ENCODE data around the gene RNF168. TPM values are rescaled to one million over a fixed set of nuclear protein-coding genes. Genes with fewer than 3 reads are reported as not detected.

RNF168 gene
- polyA plus RNA-seq, 1 experiment: 4.1 TPM

GRCh38 chr3:196419386-196419785 is 84.2 kb downstream of the RNF168 start:
- Histone ChIP-seq H3K4me3 (ENCODE audit: low read depth, low read length) (no peak overlapping the region), H3K27ac (ENCODE audit: low read depth, low read length) (no peak overlapping the region), H3K27me3 (ENCODE audit: control insufficient read depth, insufficient read depth, low read length) (no peaks in the 10 kb centered on the region), H3K9me3 (ENCODE audit: control insufficient read depth, insufficient read depth, low read length) (no peaks in the 10 kb centered on the region)
- no peak for TF ChIP-seq CTCF (IDR thresholded peaks at IDR 0.05; ENCODE audit: low read depth, low read length)
- POLR2A ChIA-PET: no interaction called here
- no peak for DNase-seq (ENCODE audit: low read depth, low spot score)
- CTCF ChIA-PET: no interaction called here

Small RNA genes within 50 kb of the gene (small RNA-seq; reads per million reads assigned to genes)
- not detected for gene AC083822.1 (ENCODE audit: insufficient read length, low read depth)
- gene AC117490.1 (ENCODE audit: insufficient read length, low read depth): not detected
- gene RPS29P3 (ENCODE audit: insufficient read length, low read depth): not detected

Other genes starting within 250 kb of the RNF168 start
- gene PCYT1A, start 216.0 kb downstream of the RNF168 start, polyA plus RNA-seq (2011; rRNA removed): 71.4 and 76.6 TPM in 2 replicates
- gene DYNLT2B, start 185.5 kb downstream of the RNF168 start, polyA plus RNA-seq (2011; rRNA removed): 7.9 and 9.8 TPM in 2 replicates
- gene TM4SF19, start 165.4 kb downstream of the RNF168 start, polyA plus RNA-seq (2011; rRNA removed): not detected in 2 replicates
- 20.6 and 28.6 TPM in 2 replicates for gene UBXN7, start 71.3 kb downstream of the RNF168 start, polyA plus RNA-seq (2011; rRNA removed)
- gene SMCO1, start 11.6 kb upstream of the RNF168 start, polyA plus RNA-seq (2011; rRNA removed): not detected in 2 replicates
- 6.2 and 6.8 TPM in 2 replicates for gene WDR53, start 64.8 kb upstream of the RNF168 start, polyA plus RNA-seq (2011; rRNA removed)
- gene FBXO45, start 64.9 kb upstream of the RNF168 start, polyA plus RNA-seq (2011; rRNA removed): 6.5 and 10.2 TPM in 2 replicates
- gene NRROS, start 135.9 kb upstream of the RNF168 start, polyA plus RNA-seq (2011; rRNA removed): 0.10 and 0.11 TPM in 2 replicates
- gene CEP19, start 208.5 kb upstream of the RNF168 start, polyA plus RNA-seq (2011; rRNA removed): 2.0 and 3.4 TPM in 2 replicates
- gene PIGX, start 208.6 kb upstream of the RNF168 start, polyA plus RNA-seq (2011; rRNA removed): 8.5 and 12.7 TPM in 2 replicates
- gene PAK2, start 236.1 kb upstream of the RNF168 start, polyA plus RNA-seq (2011; rRNA removed): 51.0 and 52.2 TPM in 2 replicates

All from AG04450 (cell line).